ENCODE data around the gene ATP8B4.

Gene ATP8B4

DNA sequence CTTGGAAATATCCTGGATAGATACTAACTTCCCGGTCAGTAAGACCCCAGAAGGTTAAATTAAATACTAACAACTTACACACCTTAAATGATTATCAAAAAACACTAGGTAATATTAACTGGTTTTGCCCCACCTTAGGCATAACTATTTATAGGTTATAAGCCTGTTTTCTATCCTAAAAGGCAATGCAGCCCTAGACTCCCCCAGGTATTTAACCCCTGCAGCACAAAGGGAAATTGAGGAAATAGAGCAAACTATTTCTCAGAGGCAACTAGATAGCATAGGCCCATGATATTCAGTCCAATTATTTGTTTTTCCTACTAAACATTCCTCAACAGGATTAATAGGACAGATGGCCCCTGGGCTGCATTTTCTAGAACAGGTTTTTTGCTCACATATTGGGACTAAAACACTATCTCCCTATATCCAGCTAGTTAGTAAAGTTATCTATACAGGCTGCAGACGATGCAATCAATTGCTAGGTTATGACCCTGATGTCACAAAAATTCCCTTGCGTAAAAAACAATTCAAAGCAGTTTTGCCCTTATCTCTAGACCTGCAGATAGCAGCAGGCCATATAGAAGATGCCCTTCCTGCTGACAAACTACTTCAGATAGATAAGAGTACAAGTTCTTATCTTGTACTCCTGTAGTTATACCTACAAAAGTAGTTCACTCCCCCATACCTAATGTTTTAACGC is 276.9 kb downstream of the ATP8B4 start:
- WGBS (ENCODE audit: insufficient coverage, insufficient read length), result no CpG with 5 or more reads among the region's 4 CpGs

GRCh38 chr15:49832511-49832910 is 286.5 kb downstream of the ATP8B4 start:
- no peak overlapping the region for H3K27ac ChIP-seq (ENCODE audit: low read length)
- H3K36me3 ChIP-seq (ENCODE audit: control insufficient read depth, insufficient read depth, low read length), result no peaks in the 10 kb centered on the region
- DNase-seq (ENCODE audit: low read depth, low spot score), result peak; percentile 27
- WGBS (ENCODE audit: insufficient coverage, insufficient read length), result no CpG with 5 or more reads among the region's 8 CpGs
- H3K4me1 ChIP-seq (ENCODE audit: control insufficient read depth, insufficient read depth, low read length), result no peaks in the 10 kb centered on the region
- H3K27me3 ChIP-seq (ENCODE audit: control insufficient read depth, insufficient read depth, low read length), result no peaks in the 10 kb centered on the region
- no peak overlapping the region for H3K4me3 ChIP-seq (ENCODE audit: low read length)
- no peaks in the 10 kb centered on the region for H3K9me3 ChIP-seq (ENCODE audit: control insufficient read depth, insufficient read depth, low read length)

More for the DNA sequence above, 276.9 kb downstream of the ATP8B4 start:
- Histone ChIP-seq H3K9me3 (ENCODE audit: control insufficient read depth, insufficient read depth, low read length) (no peaks in the 10 kb centered on the region), H3K27ac (ENCODE audit: low read length) (no peak overlapping the region), H3K27me3 (ENCODE audit: control insufficient read depth, insufficient read depth, low read length) (no peaks in the 10 kb centered on the region), H3K4me1 (ENCODE audit: control insufficient read depth, insufficient read depth, low read length) (no peaks in the 10 kb centered on the region), H3K4me3 (ENCODE audit: low read length) (no peak overlapping the region), H3K36me3 (ENCODE audit: control insufficient read depth, insufficient read depth, low read length) (no peaks in the 10 kb centered on the region; the same call in 1 of the 2 replicates)
- DNase-seq (ENCODE audit: low read depth, low spot score), result no peak

DNA sequence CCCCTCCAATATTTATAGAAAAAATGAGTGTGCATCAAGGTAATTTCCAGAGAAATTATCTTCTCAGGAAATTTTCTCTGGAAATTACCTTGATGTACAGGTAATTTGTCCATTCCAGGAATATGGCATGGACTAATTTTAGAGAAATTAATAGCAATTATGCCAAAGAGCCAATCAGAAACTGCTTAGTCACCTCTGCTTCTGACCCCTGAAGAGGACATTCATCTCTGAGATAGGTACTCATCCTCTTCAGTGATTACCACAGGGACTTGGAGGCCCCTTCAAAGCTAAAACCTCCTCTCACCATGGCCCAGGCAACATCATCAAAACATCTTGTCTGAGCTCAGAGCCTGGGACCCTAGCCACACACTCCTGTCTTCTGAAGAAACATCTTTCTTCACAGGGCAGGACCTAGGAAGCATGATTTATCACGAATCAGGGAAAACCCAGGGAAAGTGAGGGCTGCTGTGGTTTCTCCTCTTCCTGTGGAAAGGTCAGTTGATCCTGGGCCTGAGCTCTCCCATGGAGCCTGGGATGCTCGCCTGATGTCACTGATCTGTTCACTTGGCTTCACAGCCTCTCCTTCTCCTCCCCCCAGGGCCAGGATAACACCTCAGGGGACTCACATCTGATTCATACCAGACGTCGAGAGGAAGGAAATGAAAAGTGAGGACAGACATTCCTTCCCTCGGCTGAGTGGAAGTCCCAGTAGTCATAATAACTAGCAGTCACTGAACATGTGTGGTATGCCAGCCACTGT is 287.6 kb downstream of the ATP8B4 start:
- no peak for DNase-seq (ENCODE audit: low read depth, low spot score)
- no peaks in the 10 kb centered on the region for H3K27me3 ChIP-seq (ENCODE audit: control insufficient read depth, insufficient read depth, low read length)
- H3K36me3 ChIP-seq (ENCODE audit: control insufficient read depth, insufficient read depth, low read length), result no peaks in the 10 kb centered on the region
- no CpG with 5 or more reads among the region's 5 CpGs for WGBS (ENCODE audit: insufficient coverage, insufficient read length)
- H3K27ac ChIP-seq (ENCODE audit: low read length), result no peak overlapping the region
- no peaks in the 10 kb centered on the region for H3K9me3 ChIP-seq (ENCODE audit: control insufficient read depth, insufficient read depth, low read length)
- H3K4me3 ChIP-seq (ENCODE audit: low read length), result no peak overlapping the region
- no peaks in the 10 kb centered on the region for H3K4me1 ChIP-seq (ENCODE audit: control insufficient read depth, insufficient read depth, low read length)

- no peaks in the 10 kb centered on the region for H3K27me3 ChIP-seq (ENCODE audit: control insufficient read depth, insufficient read depth, low read length)
- H3K36me3 ChIP-seq (ENCODE audit: control insufficient read depth, insufficient read depth, low read length), result no peaks in the 10 kb centered on the region
- H3K4me3 ChIP-seq (ENCODE audit: low read length), result no peak overlapping the region
- WGBS (ENCODE audit: insufficient coverage, insufficient read length), result no CpG with 5 or more reads among the region's 3 CpGs
- H3K27ac ChIP-seq (ENCODE audit: low read length), result no peak overlapping the region
- DNase-seq (ENCODE audit: low read depth, low spot score), result no peak
- no peaks in the 10 kb centered on the region for H3K4me1 ChIP-seq (ENCODE audit: control insufficient read depth, insufficient read depth, low read length)
- H3K9me3 ChIP-seq (ENCODE audit: control insufficient read depth, insufficient read depth, low read length), result no peaks in the 10 kb centered on the region
Measured at GRCh38 chr15:49830391-49830790, 288.6 kb downstream of the ATP8B4 start.

GRCh38 chr15:49827311-49827710 is 291.7 kb downstream of the ATP8B4 start:
- H3K4me1 ChIP-seq (ENCODE audit: control insufficient read depth, insufficient read depth, low read length), result no peaks in the 10 kb centered on the region
- no peaks in the 10 kb centered on the region for H3K9me3 ChIP-seq (ENCODE audit: control insufficient read depth, insufficient read depth, low read length)
- no CpG with 5 or more reads among the region's 1 CpG for WGBS (ENCODE audit: insufficient coverage, insufficient read length)
- DNase-seq (ENCODE audit: low read depth, low spot score), result no peak
- H3K4me3 ChIP-seq (ENCODE audit: low read length), result no peak overlapping the region
- no peak overlapping the region for H3K27ac ChIP-seq (ENCODE audit: low read length)
- no peaks in the 10 kb centered on the region for H3K36me3 ChIP-seq (ENCODE audit: control insufficient read depth, insufficient read depth, low read length)
- no peaks in the 10 kb centered on the region for H3K27me3 ChIP-seq (ENCODE audit: control insufficient read depth, insufficient read depth, low read length)

DNA sequence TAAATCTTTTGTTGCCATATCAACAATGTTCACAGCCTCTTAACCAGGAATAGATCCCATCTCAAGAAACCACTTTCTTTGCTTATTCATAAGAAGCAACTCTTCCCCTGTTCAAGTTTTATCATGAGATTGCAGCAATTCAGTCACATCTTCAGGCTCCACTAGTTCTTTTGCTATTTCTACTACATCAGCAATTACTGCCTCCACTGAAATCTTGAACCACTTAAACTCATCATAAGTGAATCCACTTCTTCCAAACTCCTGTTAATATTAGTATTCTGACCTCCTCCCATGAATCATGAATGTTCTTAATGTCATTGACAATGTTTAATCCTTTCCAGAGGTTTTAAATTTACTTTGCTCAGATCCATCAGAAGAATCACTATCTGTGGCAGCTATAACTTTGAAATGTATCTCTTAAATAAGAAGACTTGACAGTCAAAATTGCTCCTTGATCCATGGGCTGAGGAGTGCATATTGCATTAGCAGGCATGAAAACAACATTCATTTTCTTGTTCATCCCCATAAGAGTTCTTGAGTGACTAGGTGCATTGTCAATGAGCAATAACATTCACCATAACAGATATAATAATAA is 292.3 kb downstream of the ATP8B4 start:
- DNase-seq (ENCODE audit: low read depth, low spot score), result no peak
- H3K9me3 ChIP-seq (ENCODE audit: control insufficient read depth, insufficient read depth, low read length), result no peaks in the 10 kb centered on the region
- H3K4me3 ChIP-seq (ENCODE audit: low read length), result no peak overlapping the region
- H3K4me1 ChIP-seq (ENCODE audit: control insufficient read depth, insufficient read depth, low read length), result no peaks in the 10 kb centered on the region
- H3K36me3 ChIP-seq (ENCODE audit: control insufficient read depth, insufficient read depth, low read length), result no peaks in the 10 kb centered on the region
- H3K27ac ChIP-seq (ENCODE audit: low read length), result no peak overlapping the region
- no peaks in the 10 kb centered on the region for H3K27me3 ChIP-seq (ENCODE audit: control insufficient read depth, insufficient read depth, low read length)

DNA sequence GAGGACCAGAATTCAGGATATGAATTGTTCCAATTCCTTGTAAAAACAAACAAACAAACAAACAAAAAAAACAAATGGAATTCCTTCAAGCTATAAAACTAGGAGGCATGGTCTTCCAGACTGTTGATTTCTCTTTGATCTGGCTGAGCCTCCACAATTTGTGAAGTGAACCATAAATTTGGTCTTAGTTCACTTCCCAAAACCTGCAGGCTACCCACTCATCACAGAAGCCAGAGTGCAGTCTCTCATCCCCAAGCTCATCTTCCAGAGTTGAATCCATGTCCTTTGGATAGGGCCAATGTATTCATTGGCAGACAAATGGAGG is 294.3 kb downstream of the ATP8B4 start:
- H3K4me3 ChIP-seq (ENCODE audit: low read length), result no peak overlapping the region
- H3K4me1 ChIP-seq (ENCODE audit: control insufficient read depth, insufficient read depth, low read length), result no peaks in the 10 kb centered on the region
- no peak for DNase-seq (ENCODE audit: low read depth, low spot score)
- no peaks in the 10 kb centered on the region for H3K36me3 ChIP-seq (ENCODE audit: control insufficient read depth, insufficient read depth, low read length)
- no peak overlapping the region for H3K27ac ChIP-seq (ENCODE audit: low read length)
- H3K9me3 ChIP-seq (ENCODE audit: control insufficient read depth, insufficient read depth, low read length), result no peaks in the 10 kb centered on the region
- no peaks in the 10 kb centered on the region for H3K27me3 ChIP-seq (ENCODE audit: control insufficient read depth, insufficient read depth, low read length)

- Histone ChIP-seq H3K9me3 (ENCODE audit: control insufficient read depth, insufficient read depth, low read length) (no peaks in the 10 kb centered on the region), H3K27ac (ENCODE audit: low read length) (no peak overlapping the region), H3K27me3 (ENCODE audit: control insufficient read depth, insufficient read depth, low read length) (no peaks in the 10 kb centered on the region), H3K4me1 (ENCODE audit: control insufficient read depth, insufficient read depth, low read length) (no peaks in the 10 kb centered on the region), H3K4me3 (ENCODE audit: low read length) (no peak overlapping the region), H3K36me3 (ENCODE audit: control insufficient read depth, insufficient read depth, low read length) (no peaks in the 10 kb centered on the region)
- no CpG with 5 or more reads among the region's 5 CpGs for WGBS (ENCODE audit: insufficient coverage, insufficient read length)
- no peak for DNase-seq (ENCODE audit: low read depth, low spot score)
Measured at GRCh38 chr15:49823987-49824774, 294.9 kb downstream of the ATP8B4 start.

GRCh38 chr15:49817100-49817499 is 301.9 kb downstream of the ATP8B4 start:
- Histone ChIP-seq H3K36me3 (ENCODE audit: control insufficient read depth, insufficient read depth, low read length) (no peaks in the 10 kb centered on the region), H3K27ac (ENCODE audit: low read length) (no peak overlapping the region), H3K4me1 (ENCODE audit: control insufficient read depth, insufficient read depth, low read length) (no peaks in the 10 kb centered on the region), H3K4me3 (ENCODE audit: low read length) (no peak overlapping the region), H3K27me3 (ENCODE audit: control insufficient read depth, insufficient read depth, low read length) (no peaks in the 10 kb centered on the region), H3K9me3 (ENCODE audit: control insufficient read depth, insufficient read depth, low read length) (no peaks in the 10 kb centered on the region)
- no peak for DNase-seq (ENCODE audit: low read depth, low spot score)
- WGBS (ENCODE audit: insufficient coverage, insufficient read length), result no CpG with 5 or more reads among the region's 2 CpGs

DNA sequence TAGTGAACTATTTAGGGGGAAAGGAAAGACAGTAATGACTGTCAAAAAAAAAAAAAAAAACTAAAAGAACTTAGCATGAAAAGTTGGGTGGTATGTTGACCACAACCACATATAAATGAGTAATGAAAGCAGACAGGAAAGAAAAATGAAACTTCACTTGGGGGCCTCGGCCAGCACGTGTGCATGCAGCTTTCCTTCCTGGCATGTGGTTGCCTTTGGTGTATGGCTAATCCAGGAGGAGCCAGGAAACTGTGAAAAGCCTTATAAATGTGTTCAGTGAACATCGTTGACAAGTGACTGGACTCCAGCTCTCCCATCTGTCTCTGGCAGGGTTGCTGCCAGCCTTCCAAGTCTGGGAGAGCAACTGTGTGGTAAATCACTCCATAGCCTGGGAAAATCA is 303.1 kb downstream of the ATP8B4 start:
- no CpG with 5 or more reads among the region's 3 CpGs for WGBS (ENCODE audit: insufficient coverage, insufficient read length)
- Histone ChIP-seq H3K27me3 (ENCODE audit: control insufficient read depth, insufficient read depth, low read length) (no peaks in the 10 kb centered on the region), H3K27ac (ENCODE audit: low read length) (no peak overlapping the region), H3K4me1 (ENCODE audit: control insufficient read depth, insufficient read depth, low read length) (no peaks in the 10 kb centered on the region), H3K36me3 (ENCODE audit: control insufficient read depth, insufficient read depth, low read length) (no peaks in the 10 kb centered on the region), H3K9me3 (ENCODE audit: control insufficient read depth, insufficient read depth, low read length) (no peaks in the 10 kb centered on the region), H3K4me3 (ENCODE audit: low read length) (no peak overlapping the region)
- no peak for DNase-seq (ENCODE audit: low read depth, low spot score)

Data from iPS DF 6.9 (cell line).